Measurements from ENCODE around the gene ZNF516. TPM values are rescaled to one million over a fixed set of nuclear protein-coding genes. Genes with fewer than 3 reads are reported as not detected.
"Not testable (repeated sequence)": the region's sequence is repeated elsewhere in the genome, so short reads cannot be mapped to it uniquely, and the experiment has no call there.

The ZNF516 gene
- 10 to 100 TPM; 10.2 to 16.0 (median 13.7) TPM for total RNA-seq
- long read RNA-seq: 0 reads

GRCh38 chr18:76495006-76495370 lies at the start of gene ZNF516:
Gene ZNF516, minus strand, starts transcription at chr18:76495242. Its CDS starts 52,188 bp downstream, at chr18:76443054.
- 0% methylated on average over 2 of the region's 64 CpGs for WGBS (ENCODE audit: insufficient coverage, low coverage, low lambda C conversion rate, missing lambda C conversion rate)
- TF ChIP-seq POLR2A (IDR thresholded peaks at IDR 0.05): no peak
- no peak for TF ChIP-seq CTCF (IDR thresholded peaks at IDR 0.05)
- intact Hi-C loops (cut with DNase I): no loop called here
- Histone ChIP-seq H3K9me3 (no peaks in the 10 kb centered on the region), H3K27ac (peak within 1 kb of the TSS; percentile 71 to 86 (median 78)), H3K4me3 (peak within 1 kb of the TSS; percentile 69 to 78 (median 76)), H3K36me3 (no peaks in the 10 kb centered on the region), H3K4me1 (no peaks in the 10 kb centered on the region), H3K27me3 (no peaks in the 10 kb centered on the region)
- DNase-seq (peak in 1 of 3 donors; percentile 62), ATAC-seq (peak in 1 of 4 donors; percentile 0)

DNA sequence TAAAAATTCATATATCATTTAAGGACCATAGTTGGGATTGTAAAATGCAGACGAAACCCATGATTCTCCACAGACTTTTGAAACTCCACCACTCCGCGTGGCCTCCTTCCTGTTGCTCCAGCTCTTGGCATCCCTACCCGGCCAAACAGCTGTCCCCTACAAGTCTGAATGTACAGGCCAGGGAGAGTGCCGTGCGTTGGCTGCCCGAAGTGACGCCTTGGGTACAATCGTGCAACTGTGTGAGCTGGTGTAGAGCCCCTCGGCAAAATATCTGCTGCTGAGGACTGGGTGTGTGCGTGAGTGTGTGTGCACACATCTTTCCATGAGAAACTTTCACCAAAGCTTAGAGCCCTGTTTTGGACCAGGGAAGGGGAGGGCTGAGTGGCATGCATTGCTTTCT lies 43.8 kb upstream of the ZNF516 start:
- Histone ChIP-seq H3K36me3 (no peaks in the 10 kb centered on the region), H3K4me3 (no peak overlapping the region), H3K9me3 (no peaks in the 10 kb centered on the region), H3K4me1 (no peaks in the 10 kb centered on the region), H3K27me3 (no peaks in the 10 kb centered on the region), H3K27ac (no peak overlapping the region)
- TF ChIP-seq CTCF (IDR thresholded peaks at IDR 0.05) (no peak), POLR2A (IDR thresholded peaks at IDR 0.05) (no peak)
- intact Hi-C loops (cut with DNase I): no loop called here
- ATAC-seq: no peak
- 65% methylated on average over 5 of the region's 11 CpGs for WGBS (ENCODE audit: insufficient coverage, low coverage, low lambda C conversion rate, missing lambda C conversion rate)
- DNase-seq: peak in 1 of 3 donors; percentile 44

GRCh38 chr18:76537621-76538020 lies 42.6 kb upstream of the ZNF516 start:
- no peaks in the 10 kb centered on the region for H3K27me3 ChIP-seq
- intact Hi-C loops (cut with DNase I): no loop called here
- no peak overlapping the region for H3K4me3 ChIP-seq
- DNase-seq: no peak
- TF ChIP-seq CTCF (IDR thresholded peaks at IDR 0.05) (no peak), POLR2A (IDR thresholded peaks at IDR 0.05) (no peak)
- no peak for ATAC-seq
- no peaks in the 10 kb centered on the region for H3K36me3 ChIP-seq
- no peaks in the 10 kb centered on the region for H3K9me3 ChIP-seq
- no peaks in the 10 kb centered on the region for H3K4me1 ChIP-seq
- 78% methylated on average over 8 of the region's 8 CpGs for WGBS (ENCODE audit: insufficient coverage, low coverage, low lambda C conversion rate, missing lambda C conversion rate)
- no peak overlapping the region for H3K27ac ChIP-seq

DNA sequence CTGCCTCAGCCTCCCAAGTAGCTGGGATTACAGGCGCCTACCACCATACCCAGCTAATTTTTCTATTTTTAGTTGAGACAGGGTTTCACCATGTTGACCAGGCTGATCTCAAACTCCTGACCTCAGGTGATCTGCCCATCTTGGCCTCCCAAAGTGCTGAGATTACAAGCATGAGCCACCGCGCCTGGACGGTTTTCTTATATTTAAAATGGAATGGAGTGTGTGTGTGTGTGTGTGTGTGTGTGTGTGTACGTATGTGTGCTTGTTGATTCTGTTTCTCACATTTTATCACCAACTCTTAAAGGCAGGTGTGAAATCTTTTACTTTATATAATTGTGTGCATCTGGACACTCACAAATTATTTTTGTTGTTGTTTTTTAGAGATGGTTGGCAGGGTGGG lies 41.6 kb upstream of the ZNF516 start:
- intact Hi-C loops (cut with DNase I); H3K4me1 ChIP-seq; H3K36me3 ChIP-seq; ATAC-seq; H3K27ac ChIP-seq; H3K4me3 ChIP-seq; H3K9me3 ChIP-seq; H3K27me3 ChIP-seq; DNase-seq: not testable (repeated sequence)
- 80% methylated on average over 5 of the region's 5 CpGs for WGBS (ENCODE audit: insufficient coverage, low coverage, low lambda C conversion rate, missing lambda C conversion rate)

DNA sequence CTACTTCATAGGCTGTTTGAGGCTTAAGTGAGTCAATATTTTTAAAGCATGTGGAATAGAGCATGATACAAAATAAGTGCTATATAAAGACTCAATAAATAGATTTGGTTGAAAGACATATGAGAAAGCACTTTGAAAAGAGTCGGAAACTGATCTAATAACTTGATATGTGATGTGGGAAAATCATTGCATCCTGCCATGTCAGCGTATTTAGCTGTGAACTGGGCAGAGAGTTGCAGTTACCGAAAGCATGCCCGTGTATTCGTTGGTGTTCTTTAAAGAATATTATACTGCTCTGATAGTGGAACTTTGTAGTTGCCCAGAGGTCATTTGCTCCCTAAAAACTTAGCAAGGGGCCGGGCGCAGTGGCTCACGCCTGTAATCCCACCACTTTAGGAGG lies 37.8 kb upstream of the ZNF516 start:
- Histone ChIP-seq H3K4me3 (no peak overlapping the region), H3K9me3 (no peaks in the 10 kb centered on the region), H3K27me3 (no peaks in the 10 kb centered on the region), H3K27ac (no peak overlapping the region), H3K36me3 (no peaks in the 10 kb centered on the region), H3K4me1 (peaks cover 0 to 10% (median 2%) of the 10 kb centered on the region in 4 donors)
- TF ChIP-seq POLR2A (IDR thresholded peaks at IDR 0.05) (no peak), CTCF (IDR thresholded peaks at IDR 0.05) (no peak)
- intact Hi-C loops (cut with DNase I): no loop called here
- WGBS (ENCODE audit: insufficient coverage, low coverage, low lambda C conversion rate, missing lambda C conversion rate): 86% methylated on average over 8 of the region's 8 CpGs
- DNase-seq: no peak
- no peak for ATAC-seq
